Islet precursor cell (in vitro differentiated cells): Measurements from ENCODE around the gene ARF1.

Experiments
- DNase-seq: peaks from one replicate; pipeline ENCODE4 v3.0.0-alpha.2; 2018

The ARF1 gene

DNA sequence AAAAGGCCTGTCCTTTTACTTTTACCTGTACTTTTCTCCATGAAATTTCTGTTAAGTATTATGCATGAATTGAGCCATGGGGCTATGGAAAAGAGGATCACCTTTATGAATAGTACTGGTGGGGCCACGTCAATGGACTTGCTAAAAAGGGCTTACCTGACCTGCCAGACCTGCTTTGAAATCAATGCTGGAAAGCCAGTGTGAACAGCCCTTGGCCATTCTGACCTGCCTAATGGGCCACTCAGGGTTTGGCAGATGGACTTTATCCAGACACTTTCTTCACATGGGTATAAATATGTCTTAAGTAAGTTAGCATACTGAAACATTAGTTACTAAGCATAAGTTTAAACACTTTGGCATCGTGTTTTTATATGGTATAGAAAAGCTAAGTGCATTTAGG is 49.3 kb downstream of the ARF1 start:
- peak; percentile 61 for DNase-seq

DNA sequence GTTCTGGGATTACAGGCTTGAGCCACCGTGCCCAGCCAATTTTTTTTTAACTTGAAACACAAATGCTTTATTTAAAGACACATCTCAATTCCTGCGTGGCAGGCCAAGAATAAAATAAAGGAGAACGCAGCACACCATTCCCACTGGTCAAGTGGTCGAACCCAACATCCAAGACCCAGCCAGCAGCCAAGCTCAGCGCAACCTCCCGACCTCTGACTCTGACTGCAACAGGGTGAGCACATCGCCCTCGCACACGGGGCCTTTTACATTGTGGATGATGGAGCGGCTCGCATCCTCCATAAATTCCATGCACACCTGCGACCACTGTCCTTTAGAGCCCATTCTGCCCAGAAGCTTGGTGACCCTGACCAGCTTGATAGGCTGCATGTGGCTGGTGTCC is 52.1 kb downstream of the ARF1 start:
- DNase-seq = no peak

- no peak for DNase-seq
These were observed 54.4 kb downstream of the ARF1 start for GRCh38 chr1:228136901-228137300.

GRCh38 chr1:228139406-228139930 is 57.0 kb downstream of the ARF1 start:
- no peak for DNase-seq

- peak; percentile 100 for DNase-seq
These were observed 57.6 kb downstream of the ARF1 start, which contains the start of gene GUK1 for GRCh38 chr1:228139931-228140723. Gene GUK1 (plus strand): TSS chr1:228140279. CDS start chr1:228140303, 24 bp downstream.

- no peak for DNase-seq
These were observed 58.3 kb downstream of the ARF1 start for GRCh38 chr1:228140724-228141225.

DNA sequence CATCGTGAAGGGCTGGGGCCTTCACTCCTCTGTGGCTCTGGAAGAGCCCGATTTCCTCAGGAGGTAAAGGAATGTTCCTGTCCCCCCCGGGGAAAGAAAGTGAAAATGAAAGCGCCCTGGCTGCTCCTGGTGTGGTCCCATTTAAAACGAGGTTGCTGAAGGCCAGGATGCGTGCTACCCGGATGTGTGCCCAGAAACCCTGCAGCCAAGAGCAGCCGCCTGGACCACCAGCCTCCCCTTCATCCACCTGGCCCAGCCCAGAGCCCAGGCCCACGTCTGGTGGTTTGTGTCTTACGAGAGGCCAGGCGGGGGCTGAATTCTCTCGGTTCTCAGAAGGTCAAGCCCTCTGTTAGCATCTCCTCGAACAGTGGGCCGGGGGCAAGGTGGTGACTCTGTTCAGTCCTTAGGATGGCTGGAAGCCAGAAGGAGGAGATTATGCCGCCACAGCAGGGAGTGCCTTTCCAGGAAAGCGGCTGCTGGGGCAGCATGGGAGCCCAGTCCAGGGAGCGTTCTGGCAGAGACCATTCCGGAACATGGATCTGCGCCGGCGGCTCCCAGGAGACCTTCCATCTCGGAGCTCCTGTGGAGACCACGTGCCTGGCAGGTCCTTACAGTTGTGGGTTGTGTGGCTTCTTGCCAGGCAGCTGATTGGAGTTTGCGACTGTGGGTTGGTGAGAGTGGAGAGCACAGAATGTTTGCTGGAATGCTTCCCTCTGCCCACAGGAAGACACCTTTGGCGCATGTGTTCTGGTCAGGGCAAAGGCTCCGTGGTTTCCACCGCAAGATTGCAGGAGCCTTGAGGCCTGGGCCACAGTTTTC is 58.9 kb downstream of the ARF1 start:
- peak; percentile 40 for DNase-seq

GRCh38 chr1:228142155-228142691 is 59.7 kb downstream of the ARF1 start:
- DNase-seq = peak; percentile 31

GRCh38 chr1:228142701-228143136 is 60.2 kb downstream of the ARF1 start:
- DNase-seq = no peak

DNA sequence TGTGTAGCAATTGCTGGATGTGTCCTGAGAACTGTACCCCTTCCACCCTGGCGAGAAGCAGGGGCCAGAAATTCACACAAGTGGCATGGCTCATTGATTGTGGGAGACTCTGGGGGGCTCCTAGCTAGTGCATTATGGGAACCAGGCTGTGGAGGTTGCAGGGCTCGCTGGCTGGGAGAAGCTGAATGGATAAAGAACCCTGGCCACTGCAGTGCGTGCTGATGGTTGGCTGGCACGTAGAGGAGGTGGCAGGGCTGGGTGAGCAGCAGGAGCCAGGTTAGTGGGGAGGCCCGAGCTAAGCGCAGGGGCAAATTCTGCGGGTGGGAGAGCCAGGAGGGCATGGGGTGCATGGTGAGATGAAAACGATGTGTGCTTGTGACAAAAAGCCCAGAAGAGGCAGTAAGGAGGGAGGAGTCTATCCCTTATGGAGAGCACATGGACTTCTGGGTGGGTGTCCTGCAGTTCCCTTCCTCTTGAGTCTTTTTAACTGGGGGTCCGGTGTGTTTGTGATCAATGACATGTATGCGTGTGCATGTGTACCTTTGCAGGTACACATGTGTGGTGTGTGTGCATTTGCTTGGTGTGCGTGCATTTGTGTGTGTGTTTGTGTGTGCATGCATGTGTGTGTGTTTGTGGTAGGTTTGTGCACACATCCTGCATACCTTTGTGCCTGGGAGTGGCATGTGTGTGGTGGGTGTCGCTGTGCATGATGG is 61.1 kb downstream of the ARF1 start:
- DNase-seq = no peak

DNA sequence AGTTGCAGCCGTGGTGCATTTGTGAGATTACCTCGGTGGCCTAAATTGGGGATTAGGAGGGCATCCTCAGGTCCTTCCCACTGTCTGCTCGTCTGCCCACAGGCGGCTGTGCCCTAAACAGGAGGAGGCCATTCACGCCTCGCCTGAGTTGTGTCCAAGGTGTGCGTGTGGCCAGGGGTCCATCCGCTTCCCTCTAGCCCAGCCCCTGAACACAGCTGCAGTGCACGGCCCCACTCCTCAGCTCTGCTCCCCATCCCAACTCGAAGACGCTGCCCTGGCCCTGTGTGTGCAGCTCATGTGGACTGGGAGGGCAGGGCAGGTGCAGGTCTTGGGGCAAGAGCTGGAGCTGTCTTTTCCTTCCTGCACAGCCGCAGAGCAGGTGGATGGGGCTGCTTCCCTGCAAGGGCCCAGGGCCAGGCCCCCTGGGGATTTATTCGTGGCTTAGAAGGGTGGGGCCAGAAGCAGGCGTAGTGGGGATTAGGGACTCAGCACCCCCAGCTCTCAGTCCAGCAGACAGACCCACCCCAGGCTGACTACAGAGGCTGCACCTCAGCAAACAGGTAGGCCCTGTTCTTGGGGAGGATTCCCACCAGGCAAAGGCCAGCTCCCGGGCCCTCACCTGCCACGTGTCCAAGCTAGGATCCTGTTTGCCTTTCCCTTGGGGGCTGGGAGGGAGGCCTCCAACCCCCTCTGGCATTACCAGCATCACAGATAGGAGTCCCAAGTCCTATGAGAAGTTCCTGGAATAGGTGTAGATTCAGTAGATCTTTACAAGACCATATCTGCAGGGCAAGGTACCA is 61.9 kb downstream of the ARF1 start:
- no peak for DNase-seq

DNA sequence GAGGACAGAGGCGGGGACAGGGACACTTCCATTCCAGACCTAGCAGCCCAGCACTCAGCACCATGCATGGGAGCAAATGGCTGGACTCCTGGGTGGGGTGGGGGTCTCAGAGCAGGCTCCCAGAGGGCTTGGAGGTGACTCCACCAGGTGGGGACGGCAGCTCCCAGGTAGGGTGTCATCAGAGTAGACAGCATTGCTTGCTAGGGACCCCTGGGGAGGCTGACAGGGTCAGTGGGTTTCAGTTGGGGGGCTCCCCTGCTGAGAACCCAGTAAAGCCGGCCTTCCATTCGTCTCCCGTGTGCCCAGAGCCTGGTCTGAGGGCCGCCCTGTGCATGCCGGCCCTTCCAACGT is 62.5 kb downstream of the ARF1 start:
- DNase-seq = no peak

DNA sequence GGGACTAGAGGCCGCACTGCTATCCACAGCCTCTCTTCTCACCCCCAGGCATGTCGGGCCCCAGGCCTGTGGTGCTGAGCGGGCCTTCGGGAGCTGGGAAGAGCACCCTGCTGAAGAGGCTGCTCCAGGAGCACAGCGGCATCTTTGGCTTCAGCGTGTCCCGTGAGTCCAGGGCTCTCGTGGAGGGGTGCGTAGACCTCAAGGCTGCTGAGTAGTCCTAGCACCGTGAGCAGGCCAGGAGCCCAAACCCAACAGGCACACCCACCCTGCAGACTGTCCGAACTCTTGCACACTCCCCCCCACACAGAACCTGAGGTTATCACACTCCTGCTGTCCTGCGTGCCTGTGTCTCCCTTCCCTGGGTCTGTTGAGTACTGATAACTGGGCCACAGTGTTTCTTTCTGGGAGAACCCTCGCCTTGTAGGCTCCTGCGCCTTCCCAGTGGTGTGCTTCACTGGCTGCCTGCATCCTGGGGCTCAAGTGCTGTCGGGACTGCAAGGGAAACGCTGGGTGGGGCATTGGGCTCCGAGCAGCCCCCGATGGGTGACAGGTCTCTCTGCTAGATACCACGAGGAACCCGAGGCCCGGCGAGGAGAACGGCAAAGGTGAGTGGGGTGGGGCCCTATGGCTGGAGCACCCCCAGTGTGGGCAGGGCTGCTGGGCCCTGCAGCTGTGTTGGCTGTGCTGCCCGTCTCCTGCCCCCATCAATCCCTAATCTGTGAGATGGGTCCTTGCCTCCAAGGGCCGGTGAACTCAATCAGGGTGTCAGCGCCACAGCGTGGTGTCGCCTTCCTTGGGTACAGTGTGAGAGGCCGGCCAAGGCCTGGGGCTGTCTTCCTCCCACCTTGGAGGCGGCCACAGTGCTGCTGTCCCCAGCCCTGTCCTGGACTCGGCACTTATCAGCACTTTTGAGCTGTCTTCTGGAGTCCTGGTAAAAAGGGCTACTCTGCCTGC is 63.2 kb downstream of the ARF1 start:
- DNase-seq = no peak

GRCh38 chr1:228146417-228147150 is 64.1 kb downstream of the ARF1 start:
- no peak for DNase-seq

DNA sequence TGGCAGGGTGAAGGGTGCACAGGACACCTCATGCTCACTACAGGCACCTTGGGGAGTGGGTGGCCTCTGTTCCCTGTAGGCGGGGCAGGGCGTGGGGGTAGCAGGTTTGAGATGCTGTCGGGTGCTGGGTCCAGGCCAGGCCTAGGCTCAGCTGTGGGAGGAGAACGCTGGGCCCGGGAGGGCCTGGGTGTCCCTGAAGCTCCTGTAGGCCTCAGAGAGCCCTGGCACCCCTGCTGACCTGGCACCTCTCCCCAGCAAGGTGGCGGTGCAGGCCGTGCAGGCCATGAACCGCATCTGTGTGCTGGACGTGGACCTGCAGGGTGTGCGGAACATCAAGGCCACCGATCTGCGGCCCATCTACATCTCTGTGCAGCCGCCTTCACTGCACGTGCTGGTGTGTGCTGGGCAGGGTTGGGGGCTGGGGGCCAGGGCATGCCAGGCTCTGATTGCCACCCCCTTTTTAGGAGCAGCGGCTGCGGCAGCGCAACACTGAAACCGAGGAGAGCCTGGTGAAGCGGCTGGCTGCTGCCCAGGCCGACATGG is 64.7 kb downstream of the ARF1 start:
- no peak for DNase-seq

DNA sequence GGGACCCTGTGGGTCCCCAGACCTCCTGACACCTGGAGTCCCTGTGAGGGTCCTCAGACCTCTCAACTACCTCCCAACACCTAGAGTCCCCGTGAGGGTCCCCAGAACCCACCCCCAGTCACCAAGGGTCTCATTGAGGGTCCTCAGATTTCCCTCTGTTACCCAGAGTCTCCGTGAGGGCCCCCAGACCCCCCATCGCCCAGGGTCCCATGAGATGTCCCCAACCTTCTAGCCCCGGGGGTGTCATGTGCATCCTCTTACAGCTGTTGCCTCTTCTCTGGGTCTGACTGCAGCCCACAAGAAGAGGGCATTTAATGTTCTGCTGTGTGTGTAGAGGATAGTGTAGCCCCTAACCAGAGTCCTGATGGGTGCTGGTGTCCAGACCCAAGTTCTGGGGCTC is 65.3 kb downstream of the ARF1 start:
- DNase-seq = no peak

- DNase-seq = no peak
These were observed 65.8 kb downstream of the ARF1 start for GRCh38 chr1:228148196-228148861.
